Upper lobe of left lung (tissue), 4 donors: ENCODE data around the gene AKR1B15.

Experiments used
- POLR2A ChIP-seq, 4 donors: fragments of 450-650 bp; IDR thresholded peaks; one replicate each; pipeline ENCODE4 v1.5.1; 2016 to 2017; ENCODE audit warnings: antibody characterized with exemption in 4 of 4, mild to moderate bottlenecking in 2 of 4
- POLR2AphosphoS5 ChIP-seq, 2 donors: sonication (generic); formaldehyde crosslinking; IDR thresholded peaks; one replicate each; pipeline ENCODE4 v1.5.1; 2017; ENCODE audit warnings: antibody characterized with exemption in 2 of 2
- TF ChIP-seq, protein P1 (sequence below), 6 experiments: fragments of 450-650 bp in 4 of 6; fragments of 200-600 bp in 2 of 6; sonication (generic) in 2 of 6; IDR thresholded peaks; one replicate each; pipeline ENCODE4 v1.5.1; 2016 to 2019; ENCODE audit warnings: antibody characterized with exemption in 6 of 6

GRCh38 chr7:134627109-134627774 lies 78.3 kb downstream of the AKR1B15 start:
- TF ChIP-seq POLR2AphosphoS5 (IDR thresholded peaks at IDR 0.05) = no peak
- TF ChIP-seq, protein P1, sequence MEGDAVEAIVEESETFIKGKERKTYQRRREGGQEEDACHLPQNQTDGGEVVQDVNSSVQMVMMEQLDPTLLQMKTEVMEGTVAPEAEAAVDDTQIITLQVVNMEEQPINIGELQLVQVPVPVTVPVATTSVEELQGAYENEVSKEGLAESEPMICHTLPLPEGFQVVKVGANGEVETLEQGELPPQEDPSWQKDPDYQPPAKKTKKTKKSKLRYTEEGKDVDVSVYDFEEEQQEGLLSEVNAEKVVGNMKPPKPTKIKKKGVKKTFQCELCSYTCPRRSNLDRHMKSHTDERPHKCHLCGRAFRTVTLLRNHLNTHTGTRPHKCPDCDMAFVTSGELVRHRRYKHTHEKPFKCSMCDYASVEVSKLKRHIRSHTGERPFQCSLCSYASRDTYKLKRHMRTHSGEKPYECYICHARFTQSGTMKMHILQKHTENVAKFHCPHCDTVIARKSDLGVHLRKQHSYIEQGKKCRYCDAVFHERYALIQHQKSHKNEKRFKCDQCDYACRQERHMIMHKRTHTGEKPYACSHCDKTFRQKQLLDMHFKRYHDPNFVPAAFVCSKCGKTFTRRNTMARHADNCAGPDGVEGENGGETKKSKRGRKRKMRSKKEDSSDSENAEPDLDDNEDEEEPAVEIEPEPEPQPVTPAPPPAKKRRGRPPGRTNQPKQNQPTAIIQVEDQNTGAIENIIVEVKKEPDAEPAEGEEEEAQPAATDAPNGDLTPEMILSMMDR (IDR thresholded peaks at IDR 0.05) = no peak
- no peak for TF ChIP-seq POLR2A (IDR thresholded peaks at IDR 0.05)
